Stimulated activated CD4-positive, alpha-beta T cell treated with anti-CD3 and anti-CD28 coated beads, Interleukin-2, amount 100 ng/mL, for 4 hours (primary cell): ENCODE measurements around the gene RNF144B.
"Not testable (repeated sequence)": the region's sequence is repeated elsewhere in the genome, so short reads cannot be mapped to it uniquely, and the experiment has no call there.

Experiments
- DNase-seq: peaks from one replicate; pipeline ENCODE4 v3.0.0-alpha.2; 2020; ENCODE audit warnings: low read depth

The RNF144B gene

DNA sequence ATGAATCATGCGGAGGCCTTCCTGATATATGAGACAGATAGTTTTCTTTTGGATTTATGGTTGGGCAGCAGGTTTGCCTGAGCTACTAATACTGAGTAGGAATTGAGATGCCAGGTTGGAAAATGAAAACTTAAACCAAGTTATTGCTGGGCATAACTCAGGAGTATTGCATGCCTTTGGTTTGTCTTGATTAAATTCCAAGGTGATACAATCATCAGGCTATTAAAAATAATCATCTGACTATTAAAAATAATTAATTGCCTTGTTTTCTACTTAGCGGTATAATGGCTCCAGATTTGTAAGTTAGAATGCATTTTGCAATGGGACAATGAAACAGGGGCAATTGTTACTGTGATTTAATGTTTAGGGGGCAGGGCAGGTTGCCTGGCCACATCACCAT is 15.5 kb upstream of the RNF144B start:
- DNase-seq: no peak

DNA sequence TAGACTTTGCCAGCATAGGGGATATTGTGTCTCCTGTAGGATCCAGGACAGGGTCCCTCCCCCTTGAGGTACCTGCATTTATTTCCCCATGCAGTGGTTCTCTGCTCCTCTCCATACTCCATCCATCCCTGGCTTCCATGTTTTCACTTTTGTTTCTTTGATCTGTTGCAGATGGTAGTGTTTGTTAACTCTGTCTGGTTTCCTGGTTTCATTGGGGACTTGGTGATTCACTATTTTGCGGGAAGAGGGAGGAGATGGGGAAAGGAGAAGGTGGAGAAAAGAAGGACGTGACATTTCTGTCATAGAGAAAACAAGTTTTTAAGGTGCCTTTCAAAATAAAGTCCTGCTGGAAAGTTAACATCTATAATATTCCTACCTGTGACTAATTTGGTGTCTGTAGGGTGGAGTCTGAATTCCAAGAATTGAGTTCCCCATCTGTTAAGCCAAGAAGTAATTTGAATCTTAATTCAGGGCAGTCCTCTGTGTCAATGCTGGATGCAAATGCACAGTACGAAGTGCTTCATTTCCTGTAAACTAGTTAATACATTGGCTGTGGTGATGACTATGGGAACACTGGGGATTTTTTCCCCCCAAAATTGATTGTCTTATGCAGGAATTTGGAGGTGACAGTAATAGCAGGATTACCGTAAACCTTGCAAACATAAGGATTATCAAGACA is 6.9 kb upstream of the RNF144B start:
- DNase-seq: no peak

GRCh38 chr6:18380851-18381250 is 6.3 kb upstream of the RNF144B start:
- DNase-seq: no peak

DNA sequence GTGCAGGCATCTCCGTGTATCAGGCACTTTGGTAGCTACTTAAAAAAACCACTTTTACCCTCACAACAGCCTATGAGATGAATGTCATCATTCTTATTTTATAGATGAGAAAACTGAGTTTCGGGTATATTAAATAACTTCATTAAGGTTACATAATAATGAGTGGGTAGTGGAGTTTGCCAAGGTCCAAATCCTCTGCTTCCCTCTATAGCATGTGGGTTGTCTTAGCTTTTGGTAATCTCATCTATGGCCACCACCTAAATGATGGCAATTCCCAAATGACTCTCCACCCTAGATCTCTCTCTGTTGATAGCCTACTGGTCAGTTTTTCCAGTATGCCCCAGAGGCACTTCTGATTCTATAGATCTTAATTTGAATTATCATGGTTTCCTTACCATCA is 3.7 kb upstream of the RNF144B start:
- no peak for DNase-seq

GRCh38 chr6:18384621-18385020 is 2.5 kb upstream of the RNF144B start:
- no peak for DNase-seq

DNA sequence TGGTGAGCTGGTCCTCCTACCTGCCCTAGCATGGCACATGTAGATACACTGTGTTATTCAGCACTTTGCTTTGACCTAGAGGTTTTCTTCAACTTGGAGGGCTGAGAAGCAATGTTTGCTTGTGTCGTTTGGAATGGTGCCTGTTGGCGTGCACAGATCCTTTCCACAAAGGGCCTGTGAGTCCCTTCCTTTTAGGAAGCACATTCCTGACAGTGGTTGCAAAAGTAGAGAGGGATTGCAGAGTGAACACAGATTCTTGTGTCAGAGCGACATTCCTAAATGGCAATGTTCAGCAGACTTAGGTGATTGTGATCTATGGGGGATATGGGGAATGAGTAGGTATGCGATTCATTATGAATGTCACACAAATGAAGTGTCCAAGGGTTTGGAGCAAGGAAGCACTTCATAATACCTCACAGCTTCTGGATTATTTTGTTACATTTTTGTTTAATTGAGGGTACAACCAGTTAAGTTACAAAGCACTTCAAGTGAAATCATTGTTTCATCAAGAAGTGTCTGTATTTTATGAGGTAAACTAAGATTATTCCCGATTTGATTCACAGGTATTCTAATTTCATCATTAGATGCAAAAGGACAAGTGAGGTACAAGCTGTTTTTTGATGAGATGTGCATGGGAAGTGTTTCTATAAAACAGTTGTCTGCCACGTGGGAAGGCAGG is 713 bp upstream of the RNF144B start:
- DNase-seq: no peak

DNA sequence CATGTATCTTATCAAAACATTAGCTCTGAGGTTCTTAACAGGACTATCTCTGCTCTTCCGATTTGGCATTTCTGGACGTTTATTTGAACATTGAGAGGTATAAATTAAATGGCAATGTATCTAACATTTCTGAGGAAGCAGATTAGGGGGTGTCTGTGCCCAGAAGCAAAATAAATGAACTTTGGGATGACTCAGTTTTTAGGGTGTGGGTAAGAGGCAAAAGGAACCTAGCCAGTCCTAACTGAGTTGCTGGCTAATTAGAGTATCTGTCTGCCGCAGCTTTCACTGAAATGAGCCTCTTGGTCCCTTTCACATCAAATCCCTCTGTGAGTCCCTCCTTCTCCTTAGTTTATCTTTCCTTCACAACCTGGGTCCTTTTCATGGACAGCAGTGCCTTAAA is 1.1 kb downstream of the RNF144B start:
- no peak for DNase-seq

- no peak for DNase-seq
Measured at GRCh38 chr6:18388942-18389341, 1.8 kb downstream of the RNF144B start.

- no peak for DNase-seq
Measured at GRCh38 chr6:18389479-18389878, 2.3 kb downstream of the RNF144B start.

GRCh38 chr6:18390476-18390875 is 3.3 kb downstream of the RNF144B start:
- no peak for DNase-seq

DNA sequence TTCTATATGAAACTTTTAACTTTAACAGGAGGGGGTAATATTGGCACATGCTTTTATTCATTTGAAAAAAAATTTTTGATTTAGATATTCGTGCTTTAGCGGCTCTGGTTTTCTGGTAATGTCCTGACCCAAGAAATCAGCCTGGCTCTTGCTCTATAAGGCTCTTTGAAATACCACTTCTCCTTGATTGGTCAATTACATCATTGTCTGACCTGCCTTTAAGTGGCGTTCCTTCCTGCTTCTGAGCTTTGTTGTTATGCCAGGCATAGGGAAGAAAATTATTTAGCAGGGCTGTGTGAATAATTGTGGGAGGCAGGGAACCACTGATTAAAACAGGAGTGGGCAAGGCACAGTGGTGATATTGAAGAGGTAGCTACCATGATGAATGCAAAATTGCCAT is 3.9 kb downstream of the RNF144B start:
- DNase-seq: no peak

DNA sequence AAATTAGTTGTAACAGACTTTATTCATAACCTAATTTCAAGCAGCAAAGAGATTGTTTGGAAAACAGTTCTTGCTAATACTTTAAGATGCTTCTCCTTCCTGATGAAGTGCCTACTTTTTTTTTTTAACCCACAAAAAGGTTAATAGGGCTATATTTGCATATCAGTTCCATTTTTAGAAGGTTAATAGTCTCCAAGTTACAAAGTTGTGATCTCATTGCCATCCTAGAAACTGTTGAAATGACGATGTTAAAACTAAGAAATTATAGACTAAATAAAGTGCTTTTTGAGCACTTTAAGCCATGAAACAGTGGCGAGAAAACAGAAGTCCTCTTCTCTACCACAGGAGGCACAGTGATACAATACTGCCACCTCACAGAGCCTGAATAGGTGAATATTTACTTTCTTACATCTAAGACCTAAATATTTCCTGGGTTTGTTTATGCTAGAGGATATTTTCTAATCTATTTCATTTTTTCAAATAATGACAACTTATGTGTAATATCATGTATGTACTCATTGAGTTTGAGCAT is 5.3 kb downstream of the RNF144B start:
- no peak for DNase-seq

GRCh38 chr6:18393698-18394097 is 6.5 kb downstream of the RNF144B start:
- no peak for DNase-seq

- no peak for DNase-seq
Measured at GRCh38 chr6:18395177-18395855, 8.2 kb downstream of the RNF144B start.

DNA sequence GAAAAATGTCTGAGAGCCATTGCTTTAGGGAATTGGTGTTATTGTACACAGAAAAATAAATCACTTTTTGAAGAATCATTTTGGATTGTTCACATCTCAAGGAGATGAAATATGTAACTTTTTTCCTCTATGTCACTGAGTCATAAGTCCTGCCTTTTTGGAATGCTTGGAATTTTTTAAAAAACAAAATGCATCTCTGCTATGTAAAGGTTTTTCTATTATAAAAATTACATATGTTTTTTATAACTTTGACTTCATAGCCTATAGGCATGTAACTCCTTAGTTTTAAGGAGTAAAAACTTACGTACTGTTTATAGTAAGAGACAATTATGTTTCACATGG is 8.7 kb downstream of the RNF144B start:
- no peak for DNase-seq

DNA sequence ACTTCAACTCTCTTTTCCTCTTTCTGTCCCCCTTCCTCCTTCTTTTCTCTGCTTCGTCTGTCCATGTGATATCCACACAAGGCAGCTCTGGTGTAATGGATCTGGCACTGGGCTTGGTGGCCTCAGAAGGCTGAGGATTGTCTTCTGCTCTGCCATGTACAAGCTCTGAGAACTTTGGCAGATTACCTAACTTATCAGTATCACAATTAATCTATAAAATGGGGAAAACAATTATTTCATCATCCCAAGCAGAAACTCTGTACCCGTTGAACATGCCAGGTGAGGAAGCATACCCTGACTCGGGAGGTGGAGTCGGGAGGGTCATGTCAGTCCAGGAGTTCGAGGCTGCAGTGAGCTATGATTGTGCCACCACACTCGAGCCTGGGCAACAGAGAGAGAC is 10.6 kb downstream of the RNF144B start:
- DNase-seq: no peak

DNA sequence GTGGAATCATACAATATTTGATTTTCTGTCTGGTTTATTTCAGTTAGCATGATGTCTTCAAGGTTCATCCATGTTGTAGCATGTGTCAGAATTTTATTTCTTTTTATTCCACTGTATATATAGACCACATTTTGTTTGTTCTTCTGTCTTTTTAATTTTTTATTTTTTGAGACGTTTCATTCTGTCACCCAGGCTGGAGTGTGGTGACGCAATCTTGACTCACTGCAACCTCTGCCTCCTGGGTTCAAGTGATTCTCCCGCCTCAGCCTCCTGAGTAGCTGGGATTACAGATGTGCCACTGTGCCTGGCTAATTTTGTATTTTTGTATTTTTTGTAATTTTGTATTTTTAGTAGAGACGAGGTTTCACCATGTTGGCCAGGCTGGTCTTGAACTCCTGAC is 11.1 kb downstream of the RNF144B start:
- not testable (repeated sequence) for DNase-seq

GRCh38 chr6:18400831-18401446 is 13.8 kb downstream of the RNF144B start:
- no peak for DNase-seq

DNA sequence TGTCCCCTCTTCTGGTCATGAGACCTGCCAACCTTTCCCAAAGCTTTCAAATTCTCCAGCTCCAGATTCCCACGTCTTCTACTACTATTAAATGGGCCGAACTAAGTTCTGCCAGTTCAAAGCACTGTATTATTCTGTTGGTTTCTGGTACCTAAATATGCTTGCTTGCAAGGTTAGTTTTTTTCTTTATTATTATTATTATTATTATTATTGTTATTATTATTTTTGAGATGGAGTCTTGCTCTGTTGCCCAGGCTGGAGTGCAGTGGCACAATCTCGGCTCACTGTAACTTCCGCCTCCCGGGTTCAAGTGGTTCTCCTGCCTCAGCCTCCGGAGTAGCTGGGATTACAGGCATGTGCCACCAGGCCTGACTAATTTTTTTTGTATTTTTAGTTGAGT is 17.8 kb downstream of the RNF144B start:
- not testable (repeated sequence) for DNase-seq

DNA sequence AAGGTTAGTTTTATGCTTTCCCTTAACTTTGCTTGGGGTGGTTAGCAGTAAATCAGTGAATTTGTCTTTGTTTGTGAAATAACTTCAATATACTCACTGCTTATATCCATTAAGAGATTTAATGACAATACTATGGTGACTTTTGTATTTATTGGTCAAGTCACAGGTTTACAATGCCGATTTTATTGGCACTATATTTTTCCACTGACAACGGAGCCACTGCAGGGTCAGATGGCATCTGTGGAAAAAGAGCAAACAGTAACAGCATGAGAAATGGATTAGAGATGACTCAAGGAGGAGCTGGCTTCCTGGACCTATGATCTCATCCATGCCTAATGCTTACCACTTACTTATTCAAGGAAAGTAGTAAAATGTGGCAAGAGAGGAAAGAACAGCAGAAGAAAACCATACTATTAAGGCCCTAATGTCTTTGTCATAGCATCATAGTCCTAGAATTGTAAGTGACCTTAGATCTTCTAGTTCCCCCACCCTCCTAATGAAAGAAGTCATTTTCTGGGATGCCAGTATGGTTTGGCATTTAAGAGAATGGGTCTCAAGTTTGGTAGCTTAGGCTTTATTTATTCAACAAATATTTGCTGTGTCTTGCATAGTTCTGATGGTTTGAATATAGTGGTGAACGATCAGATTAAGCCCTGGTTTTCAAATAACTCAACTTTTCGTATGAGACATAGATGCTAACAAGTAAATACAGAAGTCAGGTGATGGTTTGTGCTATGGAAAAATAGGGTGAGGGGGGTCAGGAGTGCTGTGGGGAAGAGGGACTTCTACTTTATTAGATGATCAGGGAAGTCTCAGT is 18.5 kb downstream of the RNF144B start:
- DNase-seq: no peak

DNA sequence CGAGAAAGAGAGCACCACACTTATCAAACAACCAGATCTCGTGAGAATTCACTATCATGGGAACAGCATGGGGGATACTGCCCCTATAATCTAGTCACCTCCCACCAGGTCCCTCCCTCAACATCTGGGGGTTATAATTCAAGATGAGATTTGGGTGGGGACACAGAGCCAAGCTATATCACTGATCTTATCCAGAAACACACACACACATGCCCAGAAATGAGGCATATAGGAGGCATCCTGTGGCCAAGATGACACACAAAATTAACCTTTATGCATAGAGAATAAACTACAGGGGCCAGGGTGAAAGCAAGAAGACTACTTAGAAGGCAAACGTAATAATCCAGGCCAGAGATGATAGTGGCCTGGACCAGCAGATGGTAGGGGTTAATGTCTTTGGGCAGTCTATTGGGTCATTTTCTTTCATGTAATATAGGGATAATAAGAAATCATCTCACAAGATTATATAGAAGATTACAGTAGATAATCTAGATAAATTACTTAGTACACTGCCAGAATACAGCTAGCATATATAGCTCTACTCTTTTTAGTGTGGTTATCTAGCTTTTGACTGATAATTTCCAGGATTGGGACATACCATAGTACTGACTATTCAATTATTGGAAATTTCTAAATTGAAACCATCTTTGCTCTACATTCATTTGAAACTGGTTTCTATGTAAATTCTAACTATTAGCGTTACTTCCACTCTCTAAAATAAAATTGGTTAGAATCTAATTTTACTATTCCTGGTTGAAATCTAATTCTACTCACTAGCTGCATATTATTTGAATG is 20.0 kb downstream of the RNF144B start:
- DNase-seq: no peak
